ENCODE data around the gene MED16.
"Not testable (repeated sequence)": the region's sequence is repeated elsewhere in the genome, so short reads cannot be mapped to it uniquely, and the experiment has no call there.

MED16 gene

DNA sequence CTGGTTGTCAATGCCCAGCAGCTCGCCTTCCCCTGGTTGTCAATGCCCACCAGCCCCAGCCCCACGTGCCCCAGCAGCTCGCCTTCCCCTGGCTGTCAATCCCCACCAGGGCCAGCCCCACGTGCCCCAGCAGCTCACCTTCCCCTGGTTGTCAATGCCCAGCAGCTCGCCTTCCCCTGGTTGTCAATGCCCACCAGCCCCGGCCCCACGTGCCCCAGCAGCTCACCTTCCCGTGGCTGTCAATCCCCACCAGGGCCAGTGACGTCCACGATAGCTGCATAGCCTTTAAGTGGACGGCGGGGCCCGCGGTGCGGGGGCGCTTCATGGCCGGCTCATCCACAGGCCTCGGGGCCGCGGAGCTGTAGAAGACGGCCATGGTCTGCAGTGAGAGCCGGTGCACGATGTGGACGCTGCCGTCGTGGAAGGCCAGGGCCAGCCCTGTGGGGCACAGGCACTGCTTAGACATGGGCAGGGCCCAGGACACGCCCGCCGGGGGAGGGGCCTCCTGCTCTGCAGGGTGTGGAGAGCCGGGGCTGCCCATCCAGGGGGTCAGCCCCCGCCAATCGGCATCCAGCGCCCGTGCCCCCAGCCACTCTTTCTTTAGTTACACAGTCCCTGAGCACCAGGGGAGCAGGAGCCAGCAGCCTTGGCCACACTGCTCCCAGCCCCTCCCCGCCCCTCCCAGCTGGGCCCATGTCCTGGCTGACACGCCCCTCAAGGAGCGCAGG is 13.1 kb downstream of the MED16 start:
- no peaks in the 10 kb centered on the region for H3K9me2 ChIP-seq (ENCODE audit: low read depth, low read length)
- peaks cover 32% of the 10 kb centered on the region for H3K36me3 ChIP-seq (ENCODE audit: insufficient read depth, low read length)
- H3K9me3 ChIP-seq (ENCODE audit: low read length) = no peaks in the 10 kb centered on the region
- H2AFZ ChIP-seq (ENCODE audit: low read length) = no peak overlapping the region
- H3K4me3 ChIP-seq (ENCODE audit: low read depth, low read length, poor library complexity, severe bottlenecking) = no peak overlapping the region
- H3K9ac ChIP-seq (ENCODE audit: low read length) = no peak overlapping the region
- no peak overlapping the region for H3K27ac ChIP-seq (ENCODE audit: low read depth, low read length, poor library complexity, severe bottlenecking)
- H3K4me1 ChIP-seq (ENCODE audit: insufficient read depth, low read length, severe bottlenecking) = no peaks in the 10 kb centered on the region
- no peaks in the 10 kb centered on the region for H3K27me3 ChIP-seq (ENCODE audit: insufficient read depth, low read length)
- TF ChIP-seq EZH2 (IDR thresholded peaks at IDR 0.05; ENCODE audit: borderline replicate concordance, low read length) = no peak
- TF ChIP-seq, protein P1, sequence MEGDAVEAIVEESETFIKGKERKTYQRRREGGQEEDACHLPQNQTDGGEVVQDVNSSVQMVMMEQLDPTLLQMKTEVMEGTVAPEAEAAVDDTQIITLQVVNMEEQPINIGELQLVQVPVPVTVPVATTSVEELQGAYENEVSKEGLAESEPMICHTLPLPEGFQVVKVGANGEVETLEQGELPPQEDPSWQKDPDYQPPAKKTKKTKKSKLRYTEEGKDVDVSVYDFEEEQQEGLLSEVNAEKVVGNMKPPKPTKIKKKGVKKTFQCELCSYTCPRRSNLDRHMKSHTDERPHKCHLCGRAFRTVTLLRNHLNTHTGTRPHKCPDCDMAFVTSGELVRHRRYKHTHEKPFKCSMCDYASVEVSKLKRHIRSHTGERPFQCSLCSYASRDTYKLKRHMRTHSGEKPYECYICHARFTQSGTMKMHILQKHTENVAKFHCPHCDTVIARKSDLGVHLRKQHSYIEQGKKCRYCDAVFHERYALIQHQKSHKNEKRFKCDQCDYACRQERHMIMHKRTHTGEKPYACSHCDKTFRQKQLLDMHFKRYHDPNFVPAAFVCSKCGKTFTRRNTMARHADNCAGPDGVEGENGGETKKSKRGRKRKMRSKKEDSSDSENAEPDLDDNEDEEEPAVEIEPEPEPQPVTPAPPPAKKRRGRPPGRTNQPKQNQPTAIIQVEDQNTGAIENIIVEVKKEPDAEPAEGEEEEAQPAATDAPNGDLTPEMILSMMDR (IDR thresholded peaks at IDR 0.05; ENCODE audit: low read length) = no peak
- H3K4me2 ChIP-seq (ENCODE audit: low read length) = no peak overlapping the region
- no peaks in the 10 kb centered on the region for H4K20me1 ChIP-seq (ENCODE audit: insufficient read depth, low read length)
- no peaks in the 10 kb centered on the region for H3K79me2 ChIP-seq (ENCODE audit: insufficient read depth, low read length)
- H3F3A ChIP-seq (ENCODE audit: insufficient read depth, low read length) = no peaks in the 10 kb centered on the region

DNA sequence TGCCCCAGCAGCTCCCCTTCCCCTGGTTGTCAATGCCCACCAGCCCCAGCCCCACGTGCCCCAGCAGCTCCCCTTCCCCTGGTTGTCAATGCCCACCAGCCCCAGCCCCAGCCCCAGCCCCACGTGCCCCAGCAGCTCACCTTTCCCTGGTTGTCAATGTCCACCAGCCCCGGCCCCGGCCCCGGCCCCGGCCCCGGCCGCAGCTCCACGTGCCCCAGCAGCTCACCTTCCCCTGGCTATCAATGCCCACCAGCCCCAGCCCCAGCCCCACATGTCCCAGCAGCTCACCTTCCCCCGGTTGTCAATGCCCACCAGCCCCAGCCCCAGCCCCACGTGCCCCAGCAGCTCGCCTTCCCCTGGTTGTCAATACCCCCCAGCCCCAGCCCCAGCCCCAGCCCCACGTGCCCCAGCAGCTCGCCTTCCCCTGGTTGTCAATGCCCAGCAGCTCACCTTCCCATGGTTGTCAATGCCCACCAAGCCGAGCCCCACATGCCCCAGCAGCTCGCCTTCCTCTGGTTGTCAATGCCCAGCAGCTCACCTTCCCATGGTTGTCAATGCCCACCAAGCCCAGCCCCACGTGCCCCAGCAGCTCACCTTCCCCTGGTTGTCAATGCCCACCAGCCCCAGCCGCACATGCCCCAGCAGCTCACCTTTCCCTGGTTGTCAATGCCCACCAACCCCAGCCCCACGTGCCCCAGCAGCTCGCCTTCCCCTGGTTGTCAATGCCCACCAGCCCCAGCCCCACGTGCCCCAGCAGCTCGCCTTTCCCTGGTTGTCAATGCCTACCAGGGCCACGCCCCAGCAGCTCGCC is 14.0 kb downstream of the MED16 start:
- peaks cover 27% of the 10 kb centered on the region for H3K36me3 ChIP-seq (ENCODE audit: insufficient read depth, low read length)
- H3K9ac ChIP-seq (ENCODE audit: low read length); H4K20me1 ChIP-seq (ENCODE audit: insufficient read depth, low read length); H3K27me3 ChIP-seq (ENCODE audit: insufficient read depth, low read length); H2AFZ ChIP-seq (ENCODE audit: low read length); H3K27ac ChIP-seq (ENCODE audit: low read depth, low read length, poor library complexity, severe bottlenecking); H3K9me3 ChIP-seq (ENCODE audit: low read length); H3K4me2 ChIP-seq (ENCODE audit: low read length); H3K9me2 ChIP-seq (ENCODE audit: low read depth, low read length); H3F3A ChIP-seq (ENCODE audit: insufficient read depth, low read length); H3K79me2 ChIP-seq (ENCODE audit: insufficient read depth, low read length); H3K4me1 ChIP-seq (ENCODE audit: insufficient read depth, low read length, severe bottlenecking); H3K4me3 ChIP-seq (ENCODE audit: low read depth, low read length, poor library complexity, severe bottlenecking): not testable (repeated sequence)

DNA sequence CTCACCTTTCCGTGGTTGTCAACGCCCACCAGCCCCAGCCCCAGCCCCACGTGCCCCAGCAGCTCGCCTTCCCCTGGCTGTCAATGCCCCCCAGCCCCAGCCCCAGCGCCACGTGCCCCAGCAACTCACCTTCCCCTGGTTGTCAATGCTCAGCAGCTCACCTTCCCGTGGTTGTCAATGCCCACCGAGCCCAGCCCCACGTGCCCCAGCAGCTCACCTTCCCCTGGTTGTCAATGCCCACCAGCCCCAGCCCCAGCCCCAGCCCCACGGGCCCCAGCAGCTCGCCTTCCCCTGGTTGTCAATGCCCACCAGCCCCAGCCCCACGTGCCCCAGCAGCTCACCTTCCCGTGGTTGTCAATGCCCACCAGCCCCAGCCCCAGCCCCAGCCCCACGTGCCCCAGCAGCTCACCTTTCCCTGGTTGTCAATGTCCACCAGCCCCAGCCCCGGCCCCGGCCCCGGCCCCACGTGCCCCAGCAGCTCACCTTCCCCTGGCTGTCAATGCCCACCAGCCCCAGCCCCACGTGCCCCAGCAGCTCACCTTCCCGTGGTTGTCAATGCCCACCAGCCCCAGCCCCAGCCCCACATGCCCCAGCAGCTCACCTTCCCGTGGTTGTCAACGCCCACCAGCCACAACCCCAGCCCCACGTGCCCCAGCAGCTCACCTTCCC is 14.9 kb downstream of the MED16 start:
- not testable (repeated sequence) for H3K4me3 ChIP-seq (ENCODE audit: low read depth, low read length, poor library complexity, severe bottlenecking); H4K20me1 ChIP-seq (ENCODE audit: insufficient read depth, low read length); H3K9me3 ChIP-seq (ENCODE audit: low read length); H3K9ac ChIP-seq (ENCODE audit: low read length); H3K4me2 ChIP-seq (ENCODE audit: low read length); H3F3A ChIP-seq (ENCODE audit: insufficient read depth, low read length); H3K9me2 ChIP-seq (ENCODE audit: low read depth, low read length); H3K27ac ChIP-seq (ENCODE audit: low read depth, low read length, poor library complexity, severe bottlenecking); H3K27me3 ChIP-seq (ENCODE audit: insufficient read depth, low read length); H2AFZ ChIP-seq (ENCODE audit: low read length); H3K4me1 ChIP-seq (ENCODE audit: insufficient read depth, low read length, severe bottlenecking); H3K79me2 ChIP-seq (ENCODE audit: insufficient read depth, low read length)
- H3K36me3 ChIP-seq (ENCODE audit: insufficient read depth, low read length) = peaks cover 20% of the 10 kb centered on the region

DNA sequence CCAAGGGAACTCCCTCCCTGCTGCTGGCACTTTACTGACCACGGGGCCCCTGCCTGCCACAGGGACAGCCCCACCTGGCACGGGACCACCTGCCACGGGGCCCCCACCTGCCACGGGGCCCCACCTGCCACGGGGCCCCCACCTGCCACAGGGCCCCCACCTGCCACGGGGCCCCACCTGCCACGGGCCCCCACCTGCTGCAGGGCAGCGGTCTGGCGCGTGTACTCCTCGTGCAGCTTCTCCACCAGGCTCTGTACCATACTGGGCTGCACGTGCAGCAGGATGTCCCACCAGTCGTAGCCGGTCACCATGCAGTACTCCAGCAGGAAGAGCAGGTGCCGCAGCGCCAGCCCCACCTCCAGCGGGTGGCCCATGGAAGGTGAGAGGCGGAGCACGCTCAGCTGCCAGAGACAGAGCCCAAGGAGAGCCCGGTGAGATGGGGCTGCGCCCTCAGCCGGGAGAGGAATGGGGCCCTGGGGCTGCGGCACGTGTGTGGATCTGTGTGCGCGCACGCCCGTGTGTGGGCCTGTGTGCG is 16.1 kb downstream of the MED16 start:
- TF ChIP-seq, protein P1 (IDR thresholded peaks at IDR 0.05; ENCODE audit: low read length) = no peak
- no peak for TF ChIP-seq EZH2 (IDR thresholded peaks at IDR 0.05; ENCODE audit: borderline replicate concordance, low read length)
- peaks cover 16% of the 10 kb centered on the region for H3K4me1 ChIP-seq (ENCODE audit: insufficient read depth, low read length, severe bottlenecking)
- no peak overlapping the region for H3K4me3 ChIP-seq (ENCODE audit: low read depth, low read length, poor library complexity, severe bottlenecking)
- no peak overlapping the region for H3K27ac ChIP-seq (ENCODE audit: low read depth, low read length, poor library complexity, severe bottlenecking)
- peaks cover 9% of the 10 kb centered on the region for H3K36me3 ChIP-seq (ENCODE audit: insufficient read depth, low read length)
- H3F3A ChIP-seq (ENCODE audit: insufficient read depth, low read length) = no peaks in the 10 kb centered on the region
- no peaks in the 10 kb centered on the region for H3K79me2 ChIP-seq (ENCODE audit: insufficient read depth, low read length)
- H3K9me2 ChIP-seq (ENCODE audit: low read depth, low read length) = no peaks in the 10 kb centered on the region
- no peaks in the 10 kb centered on the region for H3K27me3 ChIP-seq (ENCODE audit: insufficient read depth, low read length)
- H3K9ac ChIP-seq (ENCODE audit: low read length) = no peak overlapping the region
- H3K4me2 ChIP-seq (ENCODE audit: low read length) = no peak overlapping the region
- H3K9me3 ChIP-seq (ENCODE audit: low read length) = no peaks in the 10 kb centered on the region
- H4K20me1 ChIP-seq (ENCODE audit: insufficient read depth, low read length) = no peaks in the 10 kb centered on the region
- no peak overlapping the region for H2AFZ ChIP-seq (ENCODE audit: low read length)
